GM10266 (cell line): ENCODE measurements around the gene PRPF31.
A peak's percentile ranks its signal among the peaks of the same experiment; 100 is the strongest.
"Not testable (repeated sequence)": the region's sequence is repeated elsewhere in the genome, so short reads cannot be mapped to it uniquely, and the experiment has no call there.

Experiments used
- DNase-seq: peaks from one replicate; pipeline ENCODE4 v3.0.0; 2012; ENCODE audit errors: extremely low spot score
- CTCF ChIP-seq: IDR thresholded peaks from 2 replicates; pipeline ENCODE4 v1.5.1; 2012; ENCODE audit warnings: mild to moderate bottlenecking, low read depth; ENCODE audit not compliant: control insufficient read depth, insufficient read depth; ENCODE audit errors: missing control alignments

The PRPF31 gene

GRCh38 chr19:54084410-54084809, 31.1 kb upstream of the PRPF31 start:
- no peak for TF ChIP-seq CTCF
- DNase-seq: no peak

GRCh38 chr19:54094426-54095000, 21.0 kb upstream of the PRPF31 start:
- no peak for DNase-seq
- no peak for TF ChIP-seq CTCF

GRCh38 chr19:54095136-54095858, 20.3 kb upstream of the PRPF31 start:
- no peak for DNase-seq
- no peak for TF ChIP-seq CTCF

GRCh38 chr19:54095859-54096616, 19.5 kb upstream of the PRPF31 start:
- peak; percentile 62 for DNase-seq

- peak; percentile 53 for DNase-seq
- TF ChIP-seq CTCF: peak; percentile 37
Measured at GRCh38 chr19:54096617-54097106, 18.9 kb upstream of the PRPF31 start.

- TF ChIP-seq CTCF: no peak
- DNase-seq: no peak
Measured at GRCh38 chr19:54099190-54099902, 16.2 kb upstream of the PRPF31 start.

GRCh38 chr19:54099903-54100255, 15.7 kb upstream of the PRPF31 start:
- DNase-seq: not testable (repeated sequence)

GRCh38 chr19:54100561-54100960, 15.0 kb upstream of the PRPF31 start, which contains the start of gene OSCAR:
TSS of gene OSCAR (minus strand) at chr19:54100803. CDS start at chr19:54100792, 11 bp downstream.
- DNase-seq: no peak
- TF ChIP-seq CTCF: no peak
